ENCODE results near the gene SMARCA5.

Gene SMARCA5, protein sequence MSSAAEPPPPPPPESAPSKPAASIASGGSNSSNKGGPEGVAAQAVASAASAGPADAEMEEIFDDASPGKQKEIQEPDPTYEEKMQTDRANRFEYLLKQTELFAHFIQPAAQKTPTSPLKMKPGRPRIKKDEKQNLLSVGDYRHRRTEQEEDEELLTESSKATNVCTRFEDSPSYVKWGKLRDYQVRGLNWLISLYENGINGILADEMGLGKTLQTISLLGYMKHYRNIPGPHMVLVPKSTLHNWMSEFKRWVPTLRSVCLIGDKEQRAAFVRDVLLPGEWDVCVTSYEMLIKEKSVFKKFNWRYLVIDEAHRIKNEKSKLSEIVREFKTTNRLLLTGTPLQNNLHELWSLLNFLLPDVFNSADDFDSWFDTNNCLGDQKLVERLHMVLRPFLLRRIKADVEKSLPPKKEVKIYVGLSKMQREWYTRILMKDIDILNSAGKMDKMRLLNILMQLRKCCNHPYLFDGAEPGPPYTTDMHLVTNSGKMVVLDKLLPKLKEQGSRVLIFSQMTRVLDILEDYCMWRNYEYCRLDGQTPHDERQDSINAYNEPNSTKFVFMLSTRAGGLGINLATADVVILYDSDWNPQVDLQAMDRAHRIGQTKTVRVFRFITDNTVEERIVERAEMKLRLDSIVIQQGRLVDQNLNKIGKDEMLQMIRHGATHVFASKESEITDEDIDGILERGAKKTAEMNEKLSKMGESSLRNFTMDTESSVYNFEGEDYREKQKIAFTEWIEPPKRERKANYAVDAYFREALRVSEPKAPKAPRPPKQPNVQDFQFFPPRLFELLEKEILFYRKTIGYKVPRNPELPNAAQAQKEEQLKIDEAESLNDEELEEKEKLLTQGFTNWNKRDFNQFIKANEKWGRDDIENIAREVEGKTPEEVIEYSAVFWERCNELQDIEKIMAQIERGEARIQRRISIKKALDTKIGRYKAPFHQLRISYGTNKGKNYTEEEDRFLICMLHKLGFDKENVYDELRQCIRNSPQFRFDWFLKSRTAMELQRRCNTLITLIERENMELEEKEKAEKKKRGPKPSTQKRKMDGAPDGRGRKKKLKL

GRCh38 chr4:143513314-143514168 is at the start of gene SMARCA5:
TSS of gene SMARCA5 (plus strand) at chr4:143513702. CDS start at chr4:143513925, 223 bp downstream.
- ATAC-seq (peak; percentile 88), DNase-seq (peak; percentile 96)
- Mint-ChIP-seq H3K27me3 (no peaks in the 10 kb centered on the region), H3K4me3 (peak within 1 kb of the TSS; percentile 99), H3K27ac (peak within 1 kb of the TSS; percentile 96), H3K9me3 (no peaks in the 10 kb centered on the region), H3K36me3 (ENCODE audit: low read depth) (peaks cover 36% of the 10 kb centered on the region), H3K4me1 (peaks cover 42% of the 10 kb centered on the region)

GRCh38 chr4:143473334-143474126 is 40.0 kb upstream of the SMARCA5 start:
- no peak overlapping the region for H3K4me3 Mint-ChIP-seq
- no peak for DNase-seq
- H3K9me3 Mint-ChIP-seq = no peaks in the 10 kb centered on the region
- no peaks in the 10 kb centered on the region for H3K36me3 Mint-ChIP-seq (ENCODE audit: low read depth)
- no peak for ATAC-seq
- H3K27me3 Mint-ChIP-seq = peaks cover 9% of the 10 kb centered on the region
- H3K4me1 Mint-ChIP-seq = no peaks in the 10 kb centered on the region
- H3K27ac Mint-ChIP-seq = no peak overlapping the region

GRCh38 chr4:143477487-143477886 is 36.0 kb upstream of the SMARCA5 start:
- Mint-ChIP-seq H3K27me3 (peaks cover 2% of the 10 kb centered on the region), H3K4me1 (no peaks in the 10 kb centered on the region), H3K9me3 (no peaks in the 10 kb centered on the region), H3K4me3 (no peak overlapping the region), H3K36me3 (ENCODE audit: low read depth) (no peaks in the 10 kb centered on the region), H3K27ac (no peak overlapping the region)
- DNase-seq (no peak), ATAC-seq (no peak)

DNA sequence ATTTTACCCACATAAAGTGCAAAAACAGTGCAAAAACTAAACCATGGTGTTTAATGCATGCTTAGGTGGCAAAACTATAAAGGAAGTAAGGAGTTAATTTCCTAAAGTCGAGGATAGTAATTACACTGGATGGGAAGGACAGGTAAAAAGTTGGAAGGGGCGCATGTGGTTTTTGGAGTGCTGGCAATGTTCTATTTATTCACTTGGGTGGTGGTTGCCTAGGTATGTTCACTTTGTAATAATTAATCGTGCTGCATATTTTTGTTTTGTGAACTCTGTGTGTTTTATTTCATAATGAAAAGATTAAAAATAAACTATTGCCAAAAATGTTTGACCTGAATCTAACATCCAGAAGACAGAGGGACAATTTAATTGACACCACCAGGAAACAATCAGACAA is 32.1 kb upstream of the SMARCA5 start:
- Mint-ChIP-seq H3K9me3 (no peaks in the 10 kb centered on the region), H3K27ac (no peak overlapping the region), H3K4me1 (no peaks in the 10 kb centered on the region), H3K36me3 (ENCODE audit: low read depth) (no peaks in the 10 kb centered on the region), H3K4me3 (no peak overlapping the region), H3K27me3 (peaks cover 6% of the 10 kb centered on the region)
- no peak for ATAC-seq
- DNase-seq = no peak

GRCh38 chr4:143482840-143483239 is 30.7 kb upstream of the SMARCA5 start:
- Mint-ChIP-seq H3K27ac (no peak overlapping the region), H3K9me3 (no peaks in the 10 kb centered on the region), H3K4me3 (no peak overlapping the region), H3K27me3 (peaks cover 6% of the 10 kb centered on the region), H3K4me1 (no peaks in the 10 kb centered on the region), H3K36me3 (ENCODE audit: low read depth) (no peaks in the 10 kb centered on the region)
- no peak for DNase-seq
- no peak for ATAC-seq

GRCh38 chr4:143486314-143486713 is 27.2 kb upstream of the SMARCA5 start:
- no peak overlapping the region for H3K27ac Mint-ChIP-seq
- no peak for ATAC-seq
- no peaks in the 10 kb centered on the region for H3K9me3 Mint-ChIP-seq
- peaks cover 6% of the 10 kb centered on the region for H3K27me3 Mint-ChIP-seq
- no peak for DNase-seq
- no peak overlapping the region for H3K4me3 Mint-ChIP-seq
- H3K4me1 Mint-ChIP-seq = no peaks in the 10 kb centered on the region
- H3K36me3 Mint-ChIP-seq (ENCODE audit: low read depth) = no peaks in the 10 kb centered on the region

- H3K9me3 Mint-ChIP-seq = no peaks in the 10 kb centered on the region
- DNase-seq (no peak), ATAC-seq (no peak)
- H3K27me3 Mint-ChIP-seq = peaks cover 9% of the 10 kb centered on the region
- H3K4me3 Mint-ChIP-seq = no peak overlapping the region
- no peak overlapping the region for H3K27ac Mint-ChIP-seq
- no peaks in the 10 kb centered on the region for H3K36me3 Mint-ChIP-seq (ENCODE audit: low read depth)
- H3K4me1 Mint-ChIP-seq = no peaks in the 10 kb centered on the region
Observed at GRCh38 chr4:143488687-143489086, 24.8 kb upstream of the SMARCA5 start.

DNA sequence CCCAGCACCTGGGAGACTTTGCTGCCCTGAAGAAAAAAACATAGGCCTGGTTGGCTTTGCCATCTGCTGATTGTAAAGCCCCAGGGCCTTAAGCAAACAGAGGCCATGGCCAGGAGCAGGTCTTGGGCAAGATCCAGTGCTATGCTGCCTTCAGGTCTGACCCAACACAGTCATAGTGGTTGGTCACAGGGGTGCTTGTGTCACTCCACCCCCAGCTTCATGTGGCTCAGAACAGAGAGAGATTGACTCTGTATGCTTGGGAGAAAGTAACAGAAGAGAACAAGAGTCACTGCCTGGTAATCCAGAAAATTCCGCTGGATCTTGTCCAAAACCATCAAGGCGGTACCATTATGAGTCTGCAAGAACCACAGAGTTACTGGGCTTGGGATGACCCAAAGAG is 24.4 kb upstream of the SMARCA5 start:
- DNase-seq (no peak), ATAC-seq (no peak)
- Mint-ChIP-seq H3K27me3 (peaks cover 9% of the 10 kb centered on the region), H3K4me1 (no peaks in the 10 kb centered on the region), H3K36me3 (ENCODE audit: low read depth) (no peaks in the 10 kb centered on the region), H3K27ac (no peak overlapping the region), H3K4me3 (no peak overlapping the region), H3K9me3 (no peaks in the 10 kb centered on the region)

DNA sequence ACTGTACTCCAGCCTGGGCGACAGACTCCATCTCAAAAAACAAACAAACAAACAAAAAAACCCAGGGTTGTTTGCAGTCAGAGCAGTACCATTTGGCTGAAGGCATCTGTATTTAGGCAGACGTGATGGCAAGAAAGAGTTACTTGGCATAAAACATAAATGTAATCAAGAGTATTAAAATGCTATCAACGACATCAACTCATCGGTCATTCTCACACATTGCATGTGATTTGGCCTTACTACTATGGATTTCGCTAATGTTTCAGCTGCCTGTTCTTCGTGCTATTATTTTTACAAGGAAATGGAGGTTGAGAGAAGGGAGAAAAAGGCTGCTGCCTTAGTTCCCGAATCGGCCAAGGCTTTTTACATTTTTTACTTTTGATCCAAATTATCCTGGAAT is 15.5 kb upstream of the SMARCA5 start:
- DNase-seq (no peak), ATAC-seq (no peak)
- Mint-ChIP-seq H3K27me3 (no peaks in the 10 kb centered on the region), H3K36me3 (ENCODE audit: low read depth) (no peaks in the 10 kb centered on the region), H3K4me1 (no peaks in the 10 kb centered on the region), H3K4me3 (no peak overlapping the region), H3K27ac (no peak overlapping the region), H3K9me3 (no peaks in the 10 kb centered on the region)

DNA sequence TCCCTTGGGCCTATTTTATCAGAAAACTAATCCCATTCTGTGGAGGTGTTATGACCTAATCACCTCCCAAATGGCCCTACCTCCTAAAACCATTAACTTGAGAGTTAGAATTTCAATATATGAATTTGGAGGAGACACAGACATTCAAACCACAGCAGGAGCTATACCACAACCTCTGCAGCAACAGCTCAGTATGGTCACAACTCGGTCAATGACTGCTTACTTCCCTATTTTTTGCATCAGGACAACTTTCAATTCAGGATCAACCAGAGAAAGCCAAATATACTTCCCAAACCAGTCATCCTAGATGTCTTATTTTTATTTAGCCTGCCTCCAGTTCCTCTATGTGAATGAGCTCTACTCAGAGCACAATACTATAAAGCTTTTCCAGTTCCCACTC is 11.3 kb upstream of the SMARCA5 start:
- H3K36me3 Mint-ChIP-seq (ENCODE audit: low read depth) = no peaks in the 10 kb centered on the region
- H3K9me3 Mint-ChIP-seq = no peaks in the 10 kb centered on the region
- no peaks in the 10 kb centered on the region for H3K27me3 Mint-ChIP-seq
- no peak overlapping the region for H3K27ac Mint-ChIP-seq
- no peaks in the 10 kb centered on the region for H3K4me1 Mint-ChIP-seq
- H3K4me3 Mint-ChIP-seq = no peak overlapping the region
- DNase-seq = no peak
- no peak for ATAC-seq

- H3K27ac Mint-ChIP-seq = no peak overlapping the region
Observed at GRCh38 chr4:143506031-143506430, 7.5 kb upstream of the SMARCA5 start.

GRCh38 chr4:143511906-143512305 is 1.6 kb upstream of the SMARCA5 start:
- peaks cover 22% of the 10 kb centered on the region for H3K36me3 Mint-ChIP-seq (ENCODE audit: low read depth)
- DNase-seq (no peak), ATAC-seq (no peak)
- H3K27me3 Mint-ChIP-seq = no peaks in the 10 kb centered on the region
- H3K9me3 Mint-ChIP-seq = no peaks in the 10 kb centered on the region
- peaks cover 27% of the 10 kb centered on the region for H3K4me1 Mint-ChIP-seq
- peak overlapping the region; percentile 99 for H3K4me3 Mint-ChIP-seq
- no peak overlapping the region for H3K27ac Mint-ChIP-seq

More at GRCh38 chr4:143506031-143506430, 7.5 kb upstream of the SMARCA5 start:
- DNase-seq (no peak), ATAC-seq (no peak)
- H3K4me3 Mint-ChIP-seq = no peak overlapping the region
- H3K4me1 Mint-ChIP-seq = no peaks in the 10 kb centered on the region
- H3K36me3 Mint-ChIP-seq (ENCODE audit: low read depth) = no peaks in the 10 kb centered on the region
- no peaks in the 10 kb centered on the region for H3K9me3 Mint-ChIP-seq
- H3K27me3 Mint-ChIP-seq = no peaks in the 10 kb centered on the region

- no peaks in the 10 kb centered on the region for H3K9me3 Mint-ChIP-seq
- H3K36me3 Mint-ChIP-seq (ENCODE audit: low read depth) = peaks cover 33% of the 10 kb centered on the region
- H3K27me3 Mint-ChIP-seq = no peaks in the 10 kb centered on the region
- peak overlapping the region; percentile 99 for H3K4me3 Mint-ChIP-seq
- peaks cover 37% of the 10 kb centered on the region for H3K4me1 Mint-ChIP-seq
- ATAC-seq = peak; percentile 40
- no peak for DNase-seq
- H3K27ac Mint-ChIP-seq = peak overlapping the region; percentile 96
Observed at GRCh38 chr4:143512978-143513313, 556 bp upstream of the SMARCA5 start.
